Measurements from ENCODE around the gene IVD.

The IVD gene

DNA sequence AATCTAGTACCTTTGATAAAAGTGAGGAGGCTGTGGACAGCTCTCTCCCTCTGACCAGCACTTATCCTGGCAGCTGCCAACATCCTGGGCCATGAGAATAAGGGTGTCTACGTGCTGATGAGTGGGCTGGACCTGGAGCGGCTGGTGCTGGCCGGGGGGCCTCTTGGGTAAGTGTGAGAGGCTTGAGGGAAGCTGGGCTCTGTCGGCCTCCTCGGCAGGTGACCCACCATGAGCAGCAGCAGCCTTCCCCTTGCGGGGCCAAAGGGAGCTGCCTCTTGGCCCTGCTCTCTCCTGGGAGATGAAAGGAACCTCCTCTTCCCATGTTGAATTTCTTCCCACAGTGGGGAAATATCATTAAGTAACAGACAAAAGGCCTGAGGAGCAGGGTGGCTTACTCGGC is 9.2 kb downstream of the IVD start:
- DNase-seq (ENCODE audit: low spot score): no peak

- no peak for DNase-seq (ENCODE audit: low spot score)
Observed at GRCh38 chr15:40415226-40415625, 9.6 kb downstream of the IVD start.

- DNase-seq (ENCODE audit: low spot score): no peak
Observed at GRCh38 chr15:40416056-40416455, 10.5 kb downstream of the IVD start.

DNA sequence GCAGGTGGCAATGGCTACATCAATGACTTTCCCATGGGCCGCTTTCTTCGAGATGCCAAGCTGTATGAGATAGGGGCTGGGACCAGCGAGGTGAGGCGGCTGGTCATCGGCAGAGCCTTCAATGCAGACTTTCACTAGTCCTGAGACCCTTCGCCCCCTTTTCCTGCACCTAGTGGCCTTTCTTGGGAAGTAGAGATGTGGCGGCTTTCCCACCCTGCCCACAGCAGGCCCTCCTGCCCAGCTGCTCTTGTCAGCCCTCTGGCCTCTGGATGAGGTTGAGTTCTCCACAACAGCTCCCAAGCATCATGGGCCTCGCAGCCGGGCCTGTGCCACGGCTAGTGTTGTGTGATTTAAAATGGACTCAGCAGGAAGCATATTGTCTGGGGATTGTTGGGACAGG is 12.5 kb downstream of the IVD start:
- no peak for DNase-seq (ENCODE audit: low spot score)

- DNase-seq (ENCODE audit: low spot score): no peak
Observed at GRCh38 chr15:40420071-40420713, 14.6 kb downstream of the IVD start.

DNA sequence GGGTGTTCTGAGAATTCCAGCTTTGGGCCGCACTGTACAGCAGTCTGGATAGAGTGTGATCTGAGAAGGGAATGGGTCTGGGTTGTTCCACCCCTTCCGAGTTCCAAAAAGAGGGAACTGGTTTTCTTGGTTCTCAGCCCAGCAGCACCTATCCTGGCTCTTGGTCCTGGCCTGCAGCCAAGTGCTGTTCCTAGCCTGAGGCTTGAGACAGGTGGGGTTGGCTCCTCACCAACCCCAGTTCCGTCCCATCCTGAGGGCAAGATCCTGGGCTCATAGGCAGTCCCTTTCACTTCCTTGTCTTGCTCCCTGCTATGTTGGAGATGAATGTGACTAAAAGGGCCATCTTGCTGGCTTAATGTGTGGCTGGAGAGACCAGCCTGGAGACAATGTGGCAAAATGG is 15.2 kb downstream of the IVD start:
- no peak for DNase-seq (ENCODE audit: low spot score)

DNA sequence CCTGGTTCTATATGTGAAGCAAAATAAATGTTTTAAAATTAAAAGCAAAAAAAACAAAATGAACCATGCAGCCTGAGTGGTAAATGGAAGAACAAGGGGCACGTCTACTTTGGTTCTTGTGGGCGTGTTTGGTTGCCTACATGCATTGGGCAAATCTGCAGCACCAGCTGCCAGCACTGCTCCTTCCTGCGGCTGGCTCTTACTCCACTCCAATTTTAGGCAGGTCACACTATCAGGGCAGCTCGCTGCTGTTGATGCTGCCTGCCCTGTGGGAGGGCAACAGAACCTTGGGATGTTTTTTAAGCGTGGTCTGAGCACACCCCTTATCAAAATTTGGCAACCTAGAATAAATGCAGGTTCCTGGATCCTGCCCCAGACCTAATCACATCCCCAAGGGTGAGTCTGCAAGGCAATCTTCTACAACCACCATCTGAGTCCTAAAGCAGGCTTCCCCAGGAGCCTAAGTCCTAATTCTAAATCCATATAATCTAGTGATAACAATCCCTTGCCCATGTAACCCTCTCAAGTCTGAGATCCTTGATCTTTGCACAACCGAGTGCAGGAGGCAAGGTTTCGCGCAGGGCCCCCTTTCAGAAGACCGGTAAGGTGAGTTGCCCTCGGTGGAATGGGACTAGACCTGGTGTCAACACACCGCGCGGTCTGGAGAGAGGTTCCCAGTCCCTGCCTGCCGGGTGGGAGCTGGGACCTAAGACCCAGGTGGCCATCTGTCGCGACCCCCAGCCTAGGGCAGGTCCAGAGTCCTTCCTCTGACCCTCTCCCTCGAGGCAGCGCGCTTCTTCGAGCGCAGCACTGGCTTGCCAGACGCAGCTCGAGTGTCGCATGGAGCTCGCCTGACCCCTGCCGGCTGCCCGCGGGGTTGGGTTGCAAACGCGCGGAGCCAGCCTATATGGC is 15.9 kb downstream of the IVD start:
- peak; percentile 82 for DNase-seq (ENCODE audit: low spot score)

GRCh38 chr15:40424483-40425115 is 19.0 kb downstream of the IVD start:
- no peak for DNase-seq (ENCODE audit: low spot score)

DNA sequence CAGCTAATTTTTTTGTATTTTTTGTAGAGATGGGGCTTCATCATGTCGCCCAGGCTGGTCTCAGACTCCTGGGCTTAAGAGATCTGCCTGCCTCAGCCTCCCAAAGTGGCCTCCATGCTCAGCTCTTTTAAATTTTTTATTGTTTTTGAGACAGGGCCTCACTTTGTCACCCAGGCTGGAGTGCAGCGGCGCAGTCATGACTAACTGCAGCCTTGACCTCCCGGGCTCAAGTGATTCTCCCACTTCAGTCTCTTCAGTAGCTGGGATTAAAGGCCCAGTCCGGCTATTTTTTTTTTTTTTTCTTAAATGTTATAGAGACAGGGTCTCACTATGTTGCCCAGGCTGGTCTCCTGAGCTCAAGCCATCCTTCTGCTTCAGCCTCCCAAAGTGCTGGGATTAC is 20.1 kb downstream of the IVD start:
- DNase-seq (ENCODE audit: low spot score): no peak

DNA sequence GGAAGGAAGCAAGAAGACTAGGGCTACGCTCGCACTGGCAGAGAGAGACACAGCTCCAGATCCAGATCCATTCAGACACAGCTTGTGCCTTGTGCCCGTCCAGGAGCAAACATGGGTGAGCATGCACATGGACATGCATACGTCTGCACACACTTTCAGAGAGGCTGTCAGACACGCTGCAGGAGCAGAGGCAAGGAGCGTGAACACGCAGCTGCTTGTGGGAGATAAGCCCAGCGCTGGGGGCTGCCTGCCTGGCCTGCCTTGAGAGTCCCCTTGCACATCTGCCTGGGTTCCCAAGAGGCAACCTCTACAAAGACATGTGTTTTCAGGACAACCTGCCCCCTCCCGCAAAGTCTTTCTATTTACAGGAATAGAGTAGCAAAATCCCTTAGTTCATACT is 21.6 kb downstream of the IVD start:
- no peak for DNase-seq (ENCODE audit: low spot score)

DNA sequence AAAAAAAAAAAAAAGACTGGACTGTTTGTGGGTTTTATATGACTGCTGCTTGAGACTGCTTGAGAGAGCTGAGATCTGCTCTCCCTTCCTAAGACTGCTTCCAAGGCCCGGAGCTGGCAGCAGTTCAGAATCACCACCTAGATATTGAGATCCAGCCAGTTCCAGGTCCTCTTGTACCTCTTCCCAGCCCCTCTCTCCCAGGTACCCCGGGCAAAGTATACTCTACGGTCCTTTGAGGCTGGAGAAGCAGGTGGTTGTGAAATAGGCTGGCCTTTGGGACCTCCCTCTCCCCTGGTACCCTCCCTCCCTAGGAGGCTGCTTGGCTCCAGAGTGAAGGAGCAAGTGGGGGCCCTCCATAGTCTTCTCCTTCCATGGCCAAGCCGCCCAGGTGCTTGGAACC is 22.6 kb downstream of the IVD start:
- no peak for DNase-seq (ENCODE audit: low spot score)

DNA sequence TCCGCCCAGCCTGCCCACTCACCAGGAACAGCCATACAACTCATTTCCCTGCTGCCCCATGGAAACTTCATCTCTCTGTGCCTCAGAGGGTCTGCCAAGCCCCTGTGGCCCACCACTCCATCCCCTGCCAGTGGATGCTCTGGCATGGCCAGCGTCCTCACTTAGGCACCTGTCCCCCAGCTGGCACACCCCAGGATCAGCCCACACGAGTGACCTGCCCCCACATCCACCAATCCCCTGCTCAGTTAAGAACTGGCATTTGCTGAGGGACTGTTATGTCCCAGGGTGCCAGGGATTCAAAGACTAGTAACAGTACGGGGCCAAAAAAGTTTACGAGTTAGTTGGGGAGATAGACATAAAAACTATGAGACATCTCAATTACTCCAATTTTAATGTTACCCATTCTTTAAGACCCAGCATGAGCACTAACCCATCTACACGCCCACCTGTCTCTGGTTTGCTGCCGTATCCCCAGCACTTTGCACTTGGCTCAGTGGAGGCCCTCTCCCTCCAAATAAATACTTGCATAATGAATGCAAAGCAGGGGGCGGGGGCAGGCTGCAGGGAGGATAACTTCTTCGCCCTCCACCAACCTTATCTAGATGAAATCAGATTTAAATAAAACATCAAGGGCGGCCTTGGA is 23.6 kb downstream of the IVD start:
- no peak for DNase-seq (ENCODE audit: low spot score)

GRCh38 chr15:40430271-40430805 is 24.7 kb downstream of the IVD start:
- no peak for DNase-seq (ENCODE audit: low spot score)

DNA sequence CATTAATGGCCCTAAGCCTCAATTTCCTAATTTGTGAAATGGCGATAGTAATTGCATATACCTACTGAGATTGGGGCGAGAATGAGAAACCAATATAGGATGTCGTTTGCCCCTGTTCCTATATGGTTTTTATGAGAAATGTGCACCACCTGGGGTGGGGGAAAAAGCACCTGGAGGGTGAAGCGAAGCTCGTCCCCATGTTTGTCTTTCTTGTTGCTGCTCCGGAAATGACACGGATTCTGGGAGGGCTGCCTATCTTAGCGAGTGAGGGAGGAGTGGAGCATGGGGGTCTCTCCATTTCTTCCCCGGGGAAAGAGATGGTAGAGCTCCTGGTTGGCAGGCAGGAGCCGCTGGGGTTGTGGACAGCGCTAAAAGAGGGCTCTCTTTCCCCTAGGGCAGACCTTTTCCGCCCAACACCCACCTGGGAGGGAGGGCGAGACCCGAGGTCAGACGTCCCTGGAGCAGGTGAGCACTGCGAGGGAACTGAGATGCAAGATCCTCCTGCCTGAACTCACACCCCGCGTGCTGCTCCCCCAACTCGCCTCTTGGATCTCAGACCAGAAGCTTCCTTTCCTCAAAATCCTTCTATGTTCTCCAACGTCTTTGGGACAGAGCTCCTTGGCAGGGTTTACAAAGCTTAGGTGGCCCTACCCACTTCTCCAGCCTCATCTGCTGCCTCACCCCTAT is 29.6 kb downstream of the IVD start:
- DNase-seq (ENCODE audit: low spot score): no peak

GRCh38 chr15:40435710-40436089 is 30.1 kb downstream of the IVD start:
- DNase-seq (ENCODE audit: low spot score): no peak

DNA sequence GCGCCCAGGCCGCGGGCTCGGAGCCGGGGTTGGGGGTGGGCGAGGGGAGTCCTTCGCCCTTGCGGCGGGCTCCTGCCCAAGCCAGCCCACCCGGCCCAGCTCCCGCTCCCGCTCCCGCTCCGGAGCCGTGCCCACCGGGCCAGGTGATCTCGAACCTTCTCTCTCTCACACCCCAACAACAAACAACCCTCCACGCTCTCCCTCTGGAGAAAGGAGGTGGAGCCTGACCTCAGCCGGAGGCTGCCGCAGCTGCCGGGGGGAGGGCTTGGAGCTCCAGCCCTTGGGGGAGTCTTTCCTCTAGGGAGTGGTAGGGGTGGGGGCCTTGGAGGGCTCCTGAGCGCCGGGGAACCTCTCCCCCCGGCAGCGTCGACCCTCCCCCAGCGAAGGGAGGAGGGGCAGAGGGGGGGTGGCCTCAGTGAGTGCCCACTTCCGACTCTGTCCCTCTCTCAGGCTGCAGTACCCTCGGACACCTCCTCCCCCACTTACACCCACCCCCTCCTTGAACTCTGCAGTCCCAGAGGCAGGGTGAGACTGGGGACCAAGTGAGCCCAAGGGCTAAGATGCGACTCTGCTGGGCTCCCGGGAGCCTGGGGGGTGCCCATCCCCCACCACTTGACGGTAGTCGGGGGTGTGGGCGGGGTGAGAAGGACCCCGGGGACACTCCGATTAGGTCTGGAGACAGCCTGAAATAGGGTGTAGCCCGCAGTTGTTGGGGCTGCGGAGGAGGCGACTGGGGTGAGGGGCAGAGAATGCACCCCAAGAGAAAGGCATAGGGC is 30.7 kb downstream of the IVD start:
- DNase-seq (ENCODE audit: low spot score): peak; percentile 29

GRCh38 chr15:40436892-40437751 is 31.5 kb downstream of the IVD start:
- DNase-seq (ENCODE audit: low spot score): no peak

DNA sequence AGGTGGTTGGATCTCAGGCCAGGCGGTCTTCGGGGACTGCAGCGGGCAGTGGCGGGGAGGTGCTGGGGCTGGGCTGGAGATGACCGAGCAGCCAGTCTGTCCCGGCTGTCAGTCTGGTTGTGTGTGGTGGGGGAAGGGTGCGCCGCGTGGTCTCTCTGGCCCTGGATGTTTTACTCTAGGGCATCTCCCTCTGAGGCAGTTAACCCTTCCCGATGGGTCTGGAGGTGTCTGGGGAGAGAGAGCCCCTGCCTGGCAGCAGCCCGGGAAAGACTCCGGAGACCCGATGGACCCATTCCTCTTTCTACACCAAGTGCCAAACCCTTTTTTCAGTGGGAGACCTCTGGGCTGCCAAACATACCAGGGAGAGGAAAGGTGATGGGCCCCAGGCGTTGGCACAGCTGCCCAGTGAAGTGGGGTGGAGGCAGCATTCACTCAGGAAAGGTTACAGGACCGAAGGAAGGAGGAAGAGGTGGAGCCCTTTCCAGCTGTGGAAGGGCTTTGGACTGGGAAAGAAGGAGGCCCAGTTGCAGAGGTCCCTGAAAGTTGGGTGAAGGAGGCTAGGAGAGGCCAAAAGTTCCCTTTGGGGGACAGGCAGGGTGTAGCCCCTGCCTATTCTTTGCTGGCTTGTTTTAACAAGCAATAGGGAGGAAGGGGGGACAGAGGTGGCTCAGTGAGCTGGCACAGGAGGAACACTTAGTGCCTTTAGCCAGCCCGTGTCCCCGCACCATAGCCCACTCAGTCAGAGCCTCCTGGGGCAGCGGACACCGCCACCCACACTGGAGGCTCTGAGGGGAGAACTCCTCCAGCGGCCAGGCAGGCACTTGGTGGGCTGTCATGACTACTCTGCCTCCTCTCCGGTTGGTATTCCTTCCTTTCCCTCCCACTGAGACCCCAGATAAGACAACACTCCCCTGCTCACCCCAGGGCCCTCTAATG is 32.4 kb downstream of the IVD start:
- DNase-seq (ENCODE audit: low spot score): no peak

DNA sequence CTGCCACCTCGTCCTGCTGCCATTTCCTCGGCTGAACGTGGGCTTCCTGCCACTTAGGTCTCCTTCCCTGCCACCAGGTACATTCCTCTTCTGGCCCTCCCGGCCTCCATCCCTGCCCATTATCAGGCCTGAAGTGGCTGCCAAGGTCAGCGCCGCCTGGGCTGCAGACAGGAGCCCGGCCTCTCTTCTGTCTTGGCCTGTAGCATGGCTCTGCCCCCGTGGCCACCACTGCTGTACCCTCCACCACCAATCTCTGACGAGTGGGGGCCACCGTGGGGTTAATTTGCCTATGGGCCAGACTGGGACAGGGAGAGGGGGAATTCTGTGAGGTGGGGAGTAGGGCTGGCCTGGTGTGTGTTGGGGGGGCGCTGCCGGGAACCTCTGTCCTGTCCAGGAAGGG is 33.1 kb downstream of the IVD start:
- DNase-seq (ENCODE audit: low spot score): no peak
